CD4-positive, alpha-beta T cell treated with Interleukin-17A for 1 hour (primary cell): ENCODE measurements around the gene SUGCT.

Source experiments
- DNase-seq: peaks from one replicate; pipeline ENCODE4 v3.0.0-alpha.2; 2020

The SUGCT gene

DNA sequence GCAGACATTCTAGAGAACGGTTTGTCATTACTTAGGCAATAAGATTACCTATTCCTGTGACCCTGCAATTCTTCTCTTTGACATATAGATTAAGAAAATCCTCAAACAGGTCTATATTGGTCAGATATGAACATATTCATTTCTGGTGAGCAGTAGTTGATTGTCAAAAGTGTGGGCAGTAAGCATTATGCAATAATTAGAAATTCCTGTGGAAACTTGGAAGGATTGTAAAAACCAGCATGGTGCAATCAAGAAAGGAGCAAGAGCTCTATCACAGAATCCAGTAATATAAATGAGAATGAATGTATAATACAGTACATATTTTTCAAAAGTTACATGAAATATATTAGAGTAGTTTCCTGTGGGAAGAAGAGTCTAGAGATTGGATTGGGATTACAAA, 406.5 kb downstream of the SUGCT start:
- DNase-seq, result no peak

DNA sequence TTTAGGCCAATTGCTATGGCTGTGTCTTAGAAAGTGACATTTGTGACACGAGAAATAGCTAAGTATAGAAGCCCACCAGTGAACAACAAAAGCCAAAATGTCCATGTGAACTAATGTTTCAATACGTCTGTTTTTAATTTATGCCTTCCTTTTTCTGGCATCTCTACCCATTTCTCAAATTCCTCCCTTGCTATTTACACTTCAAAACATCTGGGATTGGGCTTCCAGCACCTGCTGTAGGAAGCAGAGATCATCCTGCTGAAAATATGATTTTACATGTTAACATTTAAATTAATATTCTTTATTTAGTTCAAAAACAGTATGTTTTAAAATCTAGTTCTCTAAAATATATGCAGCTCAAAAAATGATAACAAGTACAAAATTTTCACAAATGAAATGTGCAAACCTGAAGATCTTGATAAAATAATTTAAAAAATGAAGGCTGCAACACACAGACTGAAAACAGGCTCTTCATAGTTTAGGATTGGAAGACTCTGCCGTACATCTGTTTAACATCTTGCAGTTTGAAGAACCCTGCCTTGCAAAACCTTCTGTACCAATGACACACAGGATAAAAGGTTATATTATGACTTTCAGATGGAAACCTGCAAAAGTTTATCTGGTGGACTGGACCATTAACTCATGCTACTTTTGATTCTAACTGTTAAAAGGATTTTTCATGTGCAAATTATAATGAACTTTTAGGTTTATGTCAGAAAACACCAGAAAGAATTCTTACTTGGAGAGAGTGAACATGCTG, 408.4 kb downstream of the SUGCT start:
- no peak for DNase-seq

DNA sequence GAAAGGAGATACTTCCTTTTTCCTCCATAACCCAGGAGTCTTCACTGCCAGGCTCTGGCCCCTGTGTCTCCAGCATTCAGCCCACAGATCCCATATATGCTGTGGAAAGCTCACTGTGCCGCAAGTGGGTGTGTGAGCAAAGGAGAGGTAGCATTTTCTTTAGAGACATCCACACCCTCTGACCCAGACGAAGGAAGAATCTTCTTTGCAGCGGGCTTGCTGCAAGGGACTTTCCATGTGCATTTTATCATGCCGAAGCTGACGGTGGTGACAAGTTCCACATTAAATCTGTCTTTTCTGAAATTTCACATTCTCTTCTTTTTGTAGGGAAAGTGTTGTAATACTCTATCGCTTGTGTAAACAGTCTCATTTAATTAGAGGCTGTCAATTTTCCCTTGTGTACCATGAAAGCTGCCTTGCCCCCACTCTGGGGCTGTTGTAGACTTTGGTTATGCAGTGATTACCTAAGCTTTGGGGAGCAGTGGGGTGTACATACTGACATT, 409.5 kb downstream of the SUGCT start:
- no peak for DNase-seq

DNA sequence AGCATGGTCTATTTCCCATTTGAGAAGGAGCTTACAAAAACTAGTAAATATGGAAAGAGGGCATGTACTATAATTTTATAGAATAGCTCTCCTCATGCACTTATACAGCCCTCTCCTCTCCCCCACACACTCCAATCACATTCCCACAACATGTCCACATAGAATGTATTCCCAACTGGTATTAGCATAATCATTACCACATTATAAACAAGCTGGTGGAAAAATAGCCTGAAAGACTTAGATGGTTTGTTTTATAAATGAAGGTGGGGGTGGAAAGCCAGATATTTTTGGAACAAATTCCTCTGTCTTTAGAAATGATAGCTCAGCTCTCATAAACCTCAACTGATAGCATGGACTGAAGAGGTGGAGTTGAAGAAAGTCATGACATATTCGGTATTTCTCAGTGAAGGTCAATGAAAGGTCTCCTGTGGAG, 410.1 kb downstream of the SUGCT start:
- DNase-seq, result no peak

DNA sequence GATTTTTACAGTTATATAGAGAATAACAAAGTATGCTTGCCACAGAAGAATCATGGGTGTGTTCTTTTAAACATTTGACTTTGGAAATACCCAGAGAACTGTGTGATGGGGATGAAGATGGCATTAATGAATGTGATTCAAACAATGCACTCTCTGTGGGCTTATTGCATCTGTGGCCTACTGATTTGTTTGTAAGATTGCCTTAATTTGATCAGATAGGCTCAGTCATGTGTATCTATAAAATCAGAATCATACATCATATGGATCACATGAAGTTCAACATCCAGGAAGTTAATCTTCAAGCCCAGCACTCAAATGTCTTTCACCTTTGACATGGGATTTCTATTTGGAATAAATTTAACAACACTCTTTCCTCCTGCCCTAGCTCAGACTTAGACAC, 410.9 kb downstream of the SUGCT start:
- DNase-seq, result no peak

DNA sequence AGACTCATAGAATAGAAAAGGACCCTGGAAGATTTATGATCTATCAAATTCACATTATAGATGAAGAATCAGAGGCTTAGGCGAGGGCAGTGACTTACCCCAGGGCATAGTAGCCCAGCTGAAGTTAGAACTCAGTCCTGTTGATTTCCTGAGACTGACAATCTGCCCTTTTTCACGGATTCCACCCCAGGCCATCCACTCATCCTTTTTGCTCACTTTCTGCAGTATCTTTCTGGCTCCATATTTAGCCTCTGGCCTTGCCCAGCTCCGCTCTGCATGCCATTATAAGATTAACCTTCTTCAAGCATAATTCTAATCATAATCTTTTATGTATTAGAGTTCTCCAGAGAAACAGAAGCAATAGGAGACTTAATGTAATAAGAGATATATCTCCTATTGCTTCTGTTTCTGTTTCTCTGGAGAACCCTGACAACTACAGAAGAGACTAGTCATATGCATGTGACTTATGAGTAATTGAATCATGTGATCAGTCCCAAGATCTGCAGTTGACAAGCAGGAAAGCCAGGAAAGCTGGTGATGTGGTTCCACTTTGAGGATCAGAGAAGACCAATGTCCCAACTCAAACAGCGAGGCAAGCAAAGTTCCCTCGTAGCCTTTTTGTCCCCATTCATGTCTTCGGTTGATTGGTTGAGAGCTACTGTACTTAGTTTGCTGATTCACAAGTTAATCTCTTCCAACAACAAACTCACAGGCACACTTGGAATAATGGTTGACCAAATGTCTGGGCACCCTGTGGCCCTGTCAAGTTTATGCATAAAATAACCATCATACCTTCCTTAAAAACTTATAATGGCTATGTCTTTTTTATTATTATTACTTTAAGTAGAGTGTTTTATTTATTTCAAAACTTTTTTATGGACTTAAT, 412.1 kb downstream of the SUGCT start:
- no peak for DNase-seq

DNA sequence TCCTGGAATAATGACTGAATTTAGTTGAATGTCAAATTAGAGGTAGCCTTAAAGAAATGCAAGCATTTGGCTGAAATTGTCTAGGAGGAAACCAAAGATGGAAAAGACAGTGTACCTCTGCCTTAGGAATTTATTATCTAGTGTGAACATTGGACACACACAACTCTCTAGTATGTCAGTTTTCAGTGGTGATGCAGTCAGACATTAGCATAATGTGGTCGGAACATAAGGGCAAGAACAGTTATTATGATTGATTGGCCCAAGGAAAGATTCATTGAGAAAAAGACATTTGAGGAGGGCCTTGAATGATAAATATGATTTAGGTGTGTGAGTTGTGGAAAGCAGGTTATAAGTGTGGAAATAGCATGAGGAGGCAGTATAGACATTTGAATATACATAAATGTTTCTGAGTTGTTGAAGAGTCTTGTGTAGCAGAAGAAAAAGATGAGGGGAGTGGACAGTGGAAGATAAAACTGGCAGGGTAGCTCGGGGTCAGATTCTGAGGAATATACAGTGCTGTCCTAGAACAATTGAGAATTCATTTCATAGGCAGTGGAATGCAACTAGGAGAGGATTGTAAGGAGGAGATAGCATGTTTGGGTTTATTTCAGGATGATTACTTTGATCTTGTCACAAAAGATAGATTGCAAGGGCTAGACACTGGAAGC, 414.7 kb downstream of the SUGCT start:
- DNase-seq, result no peak

DNA sequence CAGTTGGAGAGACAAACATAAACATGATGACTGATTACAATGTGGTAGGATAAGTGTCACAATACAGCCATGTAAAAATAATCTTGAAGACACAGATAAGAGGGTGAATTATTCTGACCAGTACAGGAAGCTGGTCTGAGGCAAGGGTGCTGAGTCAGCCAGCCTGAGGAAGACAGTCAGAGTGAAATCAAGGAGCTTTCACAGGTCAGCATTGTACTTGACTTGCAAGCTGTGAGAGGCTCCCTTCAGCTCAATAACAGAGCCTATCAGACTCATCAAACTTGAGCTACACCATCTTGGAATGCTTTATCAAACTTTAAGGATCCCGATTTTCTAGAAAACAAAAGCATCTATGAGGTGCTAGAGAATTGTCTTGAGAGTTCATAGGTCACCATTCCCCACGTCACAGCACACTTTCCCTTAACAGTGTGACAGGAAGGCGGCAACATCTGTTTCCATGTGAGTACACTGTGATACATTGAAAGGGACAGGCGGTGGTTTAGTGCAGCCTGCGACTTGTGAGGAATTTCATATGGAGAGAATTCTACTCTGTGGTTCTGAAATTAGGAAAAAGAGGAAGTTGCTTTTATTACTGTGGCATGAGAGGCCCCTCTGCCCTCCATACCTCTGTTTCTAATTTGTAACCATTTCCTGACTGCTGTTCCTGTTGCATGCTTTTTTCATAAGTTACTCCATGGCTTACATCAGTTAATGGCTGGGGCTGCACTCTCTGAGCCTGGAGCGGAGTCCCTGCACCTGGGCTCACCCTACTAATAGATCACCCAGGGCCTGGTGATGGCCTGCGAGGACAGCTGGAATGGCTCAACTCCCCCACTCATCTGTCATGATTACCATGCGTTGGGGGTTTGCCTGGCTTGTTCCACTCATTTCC, 417.1 kb downstream of the SUGCT start:
- DNase-seq, result no peak

DNA sequence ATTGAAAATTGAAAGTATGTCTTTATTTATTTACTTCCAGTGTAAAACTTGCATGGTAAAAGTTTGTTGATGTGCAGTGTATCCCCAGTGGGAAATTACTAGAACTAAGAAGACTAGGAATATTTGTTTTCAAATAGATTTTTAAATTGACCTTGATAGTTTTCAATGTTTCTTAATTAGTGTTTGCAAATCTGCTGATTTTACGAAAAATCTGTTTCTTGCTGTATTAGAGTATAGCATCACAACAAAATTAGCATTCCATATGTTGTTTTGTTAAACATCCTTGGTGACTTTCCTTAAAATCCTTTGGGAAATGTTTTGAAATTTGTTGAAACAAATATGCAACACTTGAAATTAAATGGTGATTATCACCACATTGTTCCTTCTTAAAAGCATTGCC, 425.9 kb downstream of the SUGCT start:
- no peak for DNase-seq

DNA sequence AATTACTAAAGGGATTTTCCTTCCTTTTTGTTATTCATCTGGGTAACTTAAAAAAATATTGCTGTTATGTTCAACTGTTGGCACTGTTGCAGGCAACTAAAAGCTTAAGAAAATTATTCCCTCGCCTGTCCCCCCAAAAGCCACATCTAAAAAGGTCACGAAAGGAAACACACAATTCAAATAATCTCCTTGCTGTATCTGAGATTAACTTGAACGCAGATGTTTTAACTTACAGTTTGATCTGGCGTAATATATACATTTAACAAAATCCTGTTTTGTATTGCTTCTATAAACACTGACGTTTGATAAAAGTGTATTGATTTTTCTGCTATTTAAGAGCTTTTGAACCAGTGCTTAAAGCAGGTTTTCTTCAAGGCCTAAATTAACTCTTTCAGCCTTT, 432.1 kb downstream of the SUGCT start:
- no peak for DNase-seq

DNA sequence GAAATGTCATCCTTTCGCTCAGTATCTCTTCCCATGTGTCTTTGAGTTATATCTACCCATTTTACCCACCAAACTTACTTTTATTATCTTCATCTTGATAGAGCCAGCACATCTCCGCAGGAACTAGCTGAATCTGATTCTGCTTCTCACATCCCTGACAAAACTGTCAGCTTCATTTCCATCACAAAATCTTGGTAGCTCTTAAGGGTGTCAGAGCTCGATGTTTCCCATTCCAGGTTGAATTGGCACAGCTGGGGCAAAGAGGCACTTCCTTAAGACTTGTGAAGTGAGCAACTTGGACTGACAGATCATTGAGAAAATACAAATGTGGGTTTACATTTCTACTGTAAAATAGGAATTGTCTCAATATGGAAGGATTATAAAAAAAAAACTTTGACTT, 434.5 kb downstream of the SUGCT start:
- DNase-seq, result no peak

DNA sequence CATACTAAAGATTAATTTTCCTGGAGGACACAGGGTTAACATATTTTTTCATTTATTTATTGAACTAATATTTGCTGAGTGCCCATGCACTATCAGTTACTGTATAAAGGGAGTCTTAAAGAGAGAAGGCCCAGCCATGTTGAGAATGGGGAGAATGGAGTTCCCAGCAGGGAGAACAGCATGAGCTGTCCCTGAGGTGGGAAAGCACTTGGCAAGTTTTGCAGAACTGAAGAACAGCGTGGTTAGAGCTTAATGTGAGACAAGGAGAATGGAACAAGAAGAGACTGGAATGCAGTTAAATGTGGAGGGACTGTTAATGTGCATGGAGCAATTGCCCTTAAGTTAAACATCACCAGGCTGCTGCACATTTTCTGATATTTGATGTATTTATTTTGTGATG, 435.4 kb downstream of the SUGCT start:
- no peak for DNase-seq

DNA sequence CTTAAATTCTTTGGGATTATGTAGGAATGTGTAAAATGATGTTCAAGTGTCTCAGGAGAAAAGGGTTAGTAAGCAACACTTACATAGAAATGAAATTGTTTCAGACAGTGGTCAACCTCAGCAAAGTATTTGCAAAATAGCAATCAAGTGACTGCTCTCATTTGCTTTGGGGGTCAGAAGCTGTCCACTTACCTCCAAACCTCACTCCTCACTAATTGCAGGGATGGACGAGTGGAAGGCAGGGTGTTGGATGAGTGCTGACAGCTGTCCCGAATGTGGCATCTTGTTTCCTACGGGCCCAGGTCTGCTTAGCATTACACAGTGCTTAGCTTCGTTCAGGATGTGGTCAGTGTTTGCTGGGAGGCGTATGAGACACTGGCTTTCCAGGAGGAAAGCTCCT, 437.0 kb downstream of the SUGCT start:
- no peak for DNase-seq

DNA sequence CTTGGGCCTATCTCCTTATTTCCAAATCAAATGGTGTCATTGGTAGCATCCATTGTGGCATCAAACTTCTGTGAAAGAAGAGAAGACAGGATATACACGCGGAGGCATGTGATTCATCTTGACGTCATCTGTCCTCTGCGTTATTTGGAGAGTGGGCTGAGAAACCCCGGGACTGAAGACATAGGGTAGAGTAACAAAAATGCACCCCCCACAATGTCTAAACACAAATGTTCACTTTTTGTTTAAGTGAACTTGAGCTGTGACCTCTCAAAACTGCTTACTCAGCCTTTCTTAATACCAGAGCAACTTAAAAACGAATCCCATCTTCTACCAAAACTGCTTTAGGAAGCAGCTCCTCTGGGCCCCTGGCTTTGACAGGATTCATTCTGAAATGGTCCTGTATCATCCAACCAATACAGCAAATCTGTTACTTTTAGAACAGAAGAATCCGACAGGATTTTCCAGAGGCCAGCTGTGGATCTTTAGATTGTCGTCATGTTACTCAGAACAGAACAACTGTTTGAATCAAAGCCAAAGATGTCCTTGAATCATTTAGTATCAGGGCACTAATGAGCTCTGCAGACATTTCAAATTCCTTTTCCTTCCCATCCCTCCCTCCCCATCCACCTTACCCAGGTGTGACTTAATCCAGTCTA, 438.1 kb downstream of the SUGCT start:
- no peak for DNase-seq

DNA sequence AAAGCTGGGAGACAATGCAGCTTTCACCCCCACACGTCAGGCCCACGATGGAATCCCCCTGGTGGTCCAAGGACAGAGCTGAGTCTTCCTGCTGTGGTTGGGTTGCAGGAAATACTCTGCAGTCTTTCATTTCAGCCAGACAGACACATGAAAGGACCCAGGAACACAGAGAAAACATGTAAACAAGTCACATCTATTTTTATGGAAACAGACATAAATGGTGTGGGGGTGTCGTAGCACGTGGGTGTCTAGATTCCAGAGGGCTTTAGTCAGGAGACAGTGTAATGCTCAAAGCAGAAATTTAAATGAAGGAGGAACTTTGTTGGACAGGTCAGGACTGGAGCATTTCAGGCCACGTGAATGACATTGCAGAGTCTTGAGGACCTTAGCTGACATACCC, 444.6 kb downstream of the SUGCT start:
- no peak for DNase-seq

DNA sequence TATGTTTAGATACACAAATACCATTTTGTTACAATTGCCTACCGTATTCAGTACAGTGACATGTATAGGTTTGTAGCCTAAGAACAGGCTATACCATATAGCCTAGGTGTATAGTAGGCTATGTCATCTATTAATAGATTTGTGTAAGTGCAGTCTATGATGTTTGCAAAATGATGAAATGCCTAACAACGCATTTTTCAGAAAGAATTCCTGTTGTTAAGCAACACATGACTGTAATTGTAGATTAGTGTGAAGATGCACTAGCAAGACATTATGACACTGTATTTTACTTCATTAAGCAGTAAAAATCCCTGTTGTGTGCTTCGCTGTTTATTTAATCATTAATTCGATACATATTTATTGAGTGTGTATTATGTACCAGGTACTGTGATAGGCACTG, 446.0 kb downstream of the SUGCT start:
- no peak for DNase-seq

DNA sequence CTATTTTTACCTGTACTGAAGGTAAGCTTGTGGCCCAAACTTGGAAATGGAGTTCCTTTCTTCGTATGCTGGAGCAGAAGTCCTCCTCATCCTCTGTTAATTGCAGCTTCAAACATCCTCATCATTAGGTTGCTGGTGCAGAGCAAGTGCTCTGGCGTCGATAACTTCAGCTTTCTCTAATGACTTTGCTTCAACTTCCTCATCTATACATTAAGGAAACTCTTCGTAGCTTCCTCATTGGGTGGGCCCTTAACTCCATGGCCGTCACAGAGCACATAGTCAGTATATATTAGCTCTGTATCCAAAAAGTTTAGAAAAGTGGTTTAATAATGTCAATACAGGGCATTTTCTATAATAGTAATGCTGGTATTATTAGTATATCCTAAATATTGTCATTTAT, 447.7 kb downstream of the SUGCT start:
- DNase-seq, result no peak

DNA sequence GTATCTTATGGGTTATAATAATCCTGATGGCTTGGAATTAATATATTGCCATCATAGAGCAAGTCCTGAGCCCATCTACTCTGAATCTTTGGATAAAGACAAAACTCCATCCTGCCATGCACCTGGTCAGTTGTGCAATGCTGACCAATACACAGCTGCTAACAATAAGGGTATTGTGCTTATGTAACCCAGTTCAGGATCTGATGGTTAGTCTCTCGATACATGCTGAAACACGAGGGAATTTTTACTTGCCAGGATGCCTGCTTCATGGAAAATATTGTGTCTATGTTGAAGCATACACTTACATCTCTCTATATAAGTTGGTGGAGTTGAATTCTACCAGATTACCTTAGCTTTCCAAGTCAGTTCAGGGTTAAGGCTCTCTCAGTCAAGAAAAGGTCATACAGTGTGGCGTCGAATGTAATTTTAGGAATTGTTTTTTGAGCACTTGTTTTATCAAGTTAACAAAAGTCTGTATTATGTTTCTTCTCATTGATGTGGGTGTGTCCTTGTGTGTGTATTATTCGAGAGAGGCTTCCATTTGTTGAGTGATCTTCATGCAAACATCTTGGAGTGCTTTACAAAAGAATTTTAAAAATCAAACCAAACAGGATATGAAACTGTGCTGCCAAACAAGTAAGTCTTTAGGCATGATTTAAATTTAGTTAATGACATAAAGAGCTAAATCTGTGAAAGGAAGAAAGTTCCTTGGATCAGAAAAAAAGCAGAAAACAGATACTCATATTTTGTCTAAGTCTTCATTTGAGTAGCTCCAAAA, 449.1 kb downstream of the SUGCT start:
- no peak for DNase-seq

DNA sequence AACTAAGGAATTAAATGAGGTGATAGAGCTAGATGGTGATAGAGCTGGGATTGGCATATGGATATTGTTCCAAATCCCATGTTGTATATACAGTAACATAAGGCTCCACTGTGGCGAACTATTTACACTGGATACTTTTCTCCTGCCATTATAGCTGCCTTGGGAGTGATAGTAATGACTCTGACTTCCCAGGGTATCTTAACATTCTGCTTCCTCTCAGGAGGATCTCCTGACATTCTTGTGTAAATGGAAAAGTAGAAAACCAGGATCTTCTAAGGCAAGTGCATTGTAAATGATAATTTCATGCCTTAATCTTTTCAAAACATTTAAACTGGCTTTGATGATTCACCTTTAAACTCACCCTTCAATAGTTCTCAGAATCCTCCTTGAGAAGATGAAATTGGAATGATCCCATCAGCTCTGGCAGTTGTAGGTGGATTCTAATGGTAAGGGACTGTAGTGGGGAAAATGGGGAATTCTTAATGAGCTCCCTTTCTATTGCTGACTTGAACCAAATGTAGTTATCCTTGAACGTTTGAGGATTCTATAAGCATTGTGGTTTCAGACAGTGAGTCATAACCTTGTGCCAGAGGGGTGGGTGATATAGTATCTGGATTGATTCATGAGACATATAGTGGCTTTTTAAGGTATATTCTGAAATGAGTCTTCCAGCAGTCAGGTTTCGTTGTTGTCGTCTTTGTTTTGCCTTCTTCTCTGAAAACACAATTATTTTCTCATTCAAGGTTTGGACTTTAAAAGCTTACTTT, 450.0 kb downstream of the SUGCT start:
- no peak for DNase-seq

DNA sequence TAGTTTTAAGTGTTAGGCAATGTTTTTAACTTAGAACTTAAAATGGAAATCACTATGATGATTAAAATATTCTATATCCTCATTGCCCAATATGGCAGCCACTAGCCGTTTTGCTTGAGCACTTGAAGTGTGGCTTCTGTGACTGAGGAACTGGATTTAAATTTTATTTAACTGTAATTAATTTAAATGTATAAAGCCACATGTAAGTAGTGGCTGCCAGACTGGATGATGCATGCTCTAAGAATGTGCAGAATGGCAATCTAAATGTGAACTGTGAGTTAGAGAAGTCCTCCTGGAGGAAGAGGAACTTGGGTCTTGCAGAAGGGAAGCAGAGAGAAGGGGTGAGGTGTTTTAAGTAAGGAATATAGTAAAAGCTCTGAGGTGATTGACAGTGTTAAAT, 451.4 kb downstream of the SUGCT start:
- no peak for DNase-seq
